Trophoblast cell (in vitro differentiated cells and primary cell): Measurements from ENCODE around the gene FAH.

Source experiments
- DNase-seq, 2 donors: peaks; one replicate each; pipeline ENCODE4 v3.0.0-alpha.2; 2016
- H2AFZ ChIP-seq: 2 replicates; pipeline ENCODE4 v1.6.1; 2013; ENCODE audit warnings: low read length, moderate library complexity, mild to moderate bottlenecking; ENCODE audit not compliant: insufficient read depth, poor library complexity
- H2AK5ac ChIP-seq: 2 replicates; pipeline ENCODE4 v1.6.1; 2013; ENCODE audit warnings: mild to moderate bottlenecking, low read length
- H2BK120ac ChIP-seq: 2 replicates; pipeline ENCODE4 v1.6.1; 2013; ENCODE audit warnings: low read length, mild to moderate bottlenecking, moderate library complexity; ENCODE audit not compliant: insufficient read depth, poor library complexity
- H2BK12ac ChIP-seq: 2 replicates; pipeline ENCODE4 v1.6.1; 2013; ENCODE audit warnings: mild to moderate bottlenecking, low read length, moderate library complexity
- H2BK5ac ChIP-seq: 2 replicates; pipeline ENCODE4 v1.6.1; 2013; ENCODE audit warnings: low read length, low read depth, moderate library complexity, mild to moderate bottlenecking; ENCODE audit not compliant: poor library complexity
- H3K14ac ChIP-seq: 2 replicates; pipeline ENCODE4 v1.6.1; 2013; ENCODE audit warnings: mild to moderate bottlenecking, low read length
- H3K18ac ChIP-seq: 2 replicates; pipeline ENCODE4 v1.6.1; 2013; ENCODE audit warnings: mild to moderate bottlenecking, low read length
- H3K23ac ChIP-seq: 2 replicates; pipeline ENCODE4 v1.6.1; 2013; ENCODE audit warnings: low read length
- H3K27ac ChIP-seq: 2 replicates; pipeline ENCODE4 v1.5.1; 2013; ENCODE audit warnings: low read depth, mild to moderate bottlenecking, inconsistent platforms, low read length, moderate library complexity
- H3K27me3 ChIP-seq: 2 replicates; pipeline ENCODE4 v1.6.1; 2013; ENCODE audit warnings: inconsistent platforms, mild to moderate bottlenecking, low read length, moderate library complexity; ENCODE audit not compliant: insufficient read depth
- H3K36me3 ChIP-seq, 2 experiments: 1 replicate in 1 of 2; 2 replicates in 1 of 2; pipeline ENCODE4 v1.6.1; 2013; ENCODE audit warnings: low read length in 2 of 2, mild to moderate bottlenecking in 2 of 2, moderate library complexity in 1 of 2; ENCODE audit not compliant: insufficient read depth in 2 of 2, control insufficient read depth in 1 of 2
- H3K4ac ChIP-seq: 2 replicates; pipeline ENCODE4 v1.6.1; 2013; ENCODE audit warnings: low read depth, mild to moderate bottlenecking, low read length, moderate library complexity
- H3K4me1 ChIP-seq, 2 experiments: 1 replicate in 1 of 2; 2 replicates in 1 of 2; pipeline ENCODE4 v1.6.1; 2013; ENCODE audit warnings: low read length in 2 of 2, mild to moderate bottlenecking in 2 of 2, moderate library complexity in 1 of 2; ENCODE audit not compliant: insufficient read depth in 2 of 2, control insufficient read depth in 1 of 2
- H3K4me2 ChIP-seq: 2 replicates; pipeline ENCODE4 v1.6.1; 2013; ENCODE audit warnings: inconsistent platforms, mild to moderate bottlenecking, low read length, moderate library complexity
- H3K4me3 ChIP-seq: 2 replicates; pipeline ENCODE4 v1.5.1; 2013; ENCODE audit warnings: mild to moderate bottlenecking, low read depth, low read length, inconsistent platforms
- H3K79me1 ChIP-seq: one replicate; pipeline ENCODE4 v1.6.1; 2013; ENCODE audit warnings: low read length
- H3K79me2 ChIP-seq: 2 replicates; pipeline ENCODE4 v1.6.1; 2013; ENCODE audit warnings: low read length, mild to moderate bottlenecking; ENCODE audit not compliant: control insufficient read depth, insufficient read depth, poor library complexity
- H3K9ac ChIP-seq: 2 replicates; pipeline ENCODE4 v1.6.1; 2013; ENCODE audit warnings: mild to moderate bottlenecking, low read length
- H3K9me3 ChIP-seq: 2 replicates; pipeline ENCODE4 v1.6.1; 2013; ENCODE audit warnings: low read depth, mild to moderate bottlenecking, control low read depth, inconsistent platforms, low read length; ENCODE audit not compliant: insufficient read depth
- H4K12ac ChIP-seq: 2 replicates; pipeline ENCODE4 v1.6.1; 2013; ENCODE audit warnings: low read depth, mild to moderate bottlenecking, low read length, moderate library complexity
- H4K8ac ChIP-seq: 2 replicates; pipeline ENCODE4 v1.6.1; 2013; ENCODE audit warnings: low read depth, mild to moderate bottlenecking, low read length, moderate library complexity
- H4K91ac ChIP-seq: one replicate; pipeline ENCODE4 v1.6.1; 2013; ENCODE audit warnings: low read depth, mild to moderate bottlenecking, low read length, moderate library complexity
- WGBS: extraction: QIAGEN DNeasy Blood & Tissue Kit; methylation state at CpG from one replicate; pipeline ENCODE4 v1.1.7; 2013; ENCODE audit warnings: missing lambda C conversion rate; ENCODE audit not compliant: insufficient read length, insufficient coverage; ENCODE audit errors: extremely low coverage; 5-methylcytosine and 5-hydroxymethylcytosine counted together

Gene FAH

GRCh38 chr15:80132382-80132781 lies 20.4 kb upstream of the FAH start:
- Histone ChIP-seq H3K9ac (no peak overlapping the region), H3K27ac (no peak overlapping the region), H3K18ac (no peak overlapping the region), H3K23ac (no peak overlapping the region), H2BK120ac (no peak overlapping the region), H2BK12ac (no peak overlapping the region), H3K14ac (no peak overlapping the region), H4K8ac (no peak overlapping the region), H4K12ac (no peak overlapping the region), H2BK5ac (no peak overlapping the region), H3K79me2 (no peaks in the 10 kb centered on the region), H3K9me3 (no peaks in the 10 kb centered on the region), H3K36me3 (peaks cover 10% of the 10 kb centered on the region in 2 experiments), H3K4me1 (no peaks in the 10 kb centered on the region), H2AK5ac (no peak overlapping the region), H3K27me3 (no peaks in the 10 kb centered on the region), H3K4me3 (no peak overlapping the region), H2AFZ (no peak overlapping the region), H3K4me2 (no peak overlapping the region), H4K91ac (no peak overlapping the region), H3K4ac (no peak overlapping the region), H3K79me1 (no peaks in the 10 kb centered on the region)
- WGBS, result no CpG with 5 or more reads among the region's 3 CpGs
- DNase-seq, result no peak

GRCh38 chr15:80136854-80137253 lies 15.9 kb upstream of the FAH start:
- Histone ChIP-seq H3K4me1 (no peaks in the 10 kb centered on the region), H4K8ac (no peak overlapping the region), H3K36me3 (peaks cover 10 to 12% of the 10 kb centered on the region in 2 experiments), H3K23ac (no peak overlapping the region), H3K79me2 (no peaks in the 10 kb centered on the region), H3K4me3 (no peak overlapping the region), H3K9ac (no peak overlapping the region), H4K12ac (no peak overlapping the region), H2AK5ac (no peak overlapping the region), H3K14ac (no peak overlapping the region), H3K27ac (no peak overlapping the region), H3K4ac (no peak overlapping the region), H2BK5ac (no peak overlapping the region), H3K4me2 (no peak overlapping the region), H3K18ac (no peak overlapping the region), H4K91ac (no peak overlapping the region), H3K79me1 (no peaks in the 10 kb centered on the region), H2AFZ (no peak overlapping the region), H3K27me3 (no peaks in the 10 kb centered on the region), H2BK12ac (no peak overlapping the region), H3K9me3 (no peaks in the 10 kb centered on the region), H2BK120ac (no peak overlapping the region)
- no peak for DNase-seq
- WGBS, result no CpG with 5 or more reads among the region's 3 CpGs

GRCh38 chr15:80138961-80139360 lies 13.8 kb upstream of the FAH start:
- Histone ChIP-seq H3K18ac (no peak overlapping the region), H3K79me1 (no peaks in the 10 kb centered on the region)

GRCh38 chr15:80140909-80141308 lies 11.9 kb upstream of the FAH start:
- no peak overlapping the region for H3K4me2 ChIP-seq
- no peak overlapping the region for H4K12ac ChIP-seq
- no peak overlapping the region for H3K14ac ChIP-seq
- H4K8ac ChIP-seq, result no peak overlapping the region
- H3K4me3 ChIP-seq, result no peak overlapping the region
- H3K9me3 ChIP-seq, result no peaks in the 10 kb centered on the region
- no peak overlapping the region for H2BK120ac ChIP-seq
- DNase-seq, result peak in 1 of 2 donors; percentile 26
- H2AFZ ChIP-seq, result no peak overlapping the region
- WGBS, result no CpG with 5 or more reads among the region's 4 CpGs
- no peak overlapping the region for H2BK5ac ChIP-seq
- H3K4ac ChIP-seq, result no peak overlapping the region
- no peaks in the 10 kb centered on the region for H3K79me1 ChIP-seq
- no peak overlapping the region for H2AK5ac ChIP-seq
- H3K18ac ChIP-seq, result no peak overlapping the region
- no peaks in the 10 kb centered on the region for H3K79me2 ChIP-seq
- H3K23ac ChIP-seq, result no peak overlapping the region
- no peaks in the 10 kb centered on the region for H3K27me3 ChIP-seq
- no peak overlapping the region for H2BK12ac ChIP-seq
- no peak overlapping the region for H4K91ac ChIP-seq
- no peak overlapping the region for H3K9ac ChIP-seq
- peaks cover 2% of the 10 kb centered on the region in 2 experiments for H3K4me1 ChIP-seq
- H3K36me3 ChIP-seq, result peaks cover 2% of the 10 kb centered on the region in 2 experiments
- H3K27ac ChIP-seq, result no peak overlapping the region

More at GRCh38 chr15:80138961-80139360, 13.8 kb upstream of the FAH start:
- Histone ChIP-seq H3K27ac (no peak overlapping the region), H3K9ac (no peak overlapping the region), H2AK5ac (no peak overlapping the region), H2AFZ (no peak overlapping the region), H4K91ac (no peak overlapping the region), H3K14ac (no peak overlapping the region), H2BK12ac (no peak overlapping the region), H3K4me1 (peaks cover 2% of the 10 kb centered on the region in 2 experiments), H3K4me2 (no peak overlapping the region), H4K8ac (no peak overlapping the region), H2BK5ac (no peak overlapping the region), H2BK120ac (no peak overlapping the region), H3K36me3 (peaks cover 8% of the 10 kb centered on the region in 2 experiments), H3K27me3 (no peaks in the 10 kb centered on the region), H3K79me2 (no peaks in the 10 kb centered on the region), H3K4me3 (no peak overlapping the region), H3K9me3 (no peaks in the 10 kb centered on the region), H3K23ac (no peak overlapping the region), H3K4ac (no peak overlapping the region), H4K12ac (no peak overlapping the region)
- no CpG with 5 or more reads among the region's 3 CpGs for WGBS
- DNase-seq, result no peak
